ENCODE results near the gene GP2.
A peak's percentile ranks its signal among the peaks of the same experiment; 100 is the strongest.

The GP2 gene

GRCh38 chr16:20363191-20363590, 35.9 kb upstream of the GP2 start:
- Histone ChIP-seq H3K4me2 (no peak overlapping the region), H4K20me1 (ENCODE audit: insufficient read depth) (no peaks in the 10 kb centered on the region), H3K79me2 (ENCODE audit: insufficient read depth, low read depth) (no peaks in the 10 kb centered on the region), H3K27me3 (ENCODE audit: insufficient read depth, low read depth) (no peaks in the 10 kb centered on the region), H3K27ac (no peak overlapping the region), H3K4me1 (ENCODE audit: low read depth, poor library complexity, severe bottlenecking) (no peaks in the 10 kb centered on the region), H3K4me3 (IDR thresholded peaks at IDR 0.05; ENCODE audit: insufficient read depth, low read depth, low read length) (no peak overlapping the region), H3K9ac (no peak overlapping the region), H2AFZ (ENCODE audit: low read depth) (no peak overlapping the region), H3K36me3 (ENCODE audit: insufficient read depth) (no peaks in the 10 kb centered on the region)
- no peak for TF ChIP-seq CTCF (conservative IDR thresholded peaks at IDR 0.05; ENCODE audit: low read depth, low read length)

- Histone ChIP-seq H3K79me2 (ENCODE audit: insufficient read depth, low read depth) (no peaks in the 10 kb centered on the region), H3K4me1 (ENCODE audit: low read depth, poor library complexity, severe bottlenecking) (no peaks in the 10 kb centered on the region), H4K20me1 (ENCODE audit: insufficient read depth) (no peaks in the 10 kb centered on the region), H3K27ac (no peak overlapping the region), H3K4me3 (IDR thresholded peaks at IDR 0.05; ENCODE audit: insufficient read depth, low read depth, low read length) (no peak overlapping the region), H2AFZ (ENCODE audit: low read depth) (no peak overlapping the region), H3K9ac (no peak overlapping the region), H3K36me3 (ENCODE audit: insufficient read depth) (no peaks in the 10 kb centered on the region), H3K4me2 (no peak overlapping the region), H3K27me3 (ENCODE audit: insufficient read depth, low read depth) (no peaks in the 10 kb centered on the region)
- TF ChIP-seq CTCF (conservative IDR thresholded peaks at IDR 0.05; ENCODE audit: low read depth, low read length): peak; percentile 39; the same call in 1 of the 2 replicates
Observed at GRCh38 chr16:20359997-20360396, 32.7 kb upstream of the GP2 start.

- Histone ChIP-seq H3K79me2 (ENCODE audit: insufficient read depth, low read depth) (no peaks in the 10 kb centered on the region), H2AFZ (ENCODE audit: low read depth) (no peak overlapping the region), H3K9ac (no peak overlapping the region), H3K27ac (no peak overlapping the region), H3K4me2 (no peak overlapping the region), H3K4me1 (ENCODE audit: low read depth, poor library complexity, severe bottlenecking) (no peaks in the 10 kb centered on the region), H4K20me1 (ENCODE audit: insufficient read depth) (no peaks in the 10 kb centered on the region), H3K27me3 (ENCODE audit: insufficient read depth, low read depth) (no peaks in the 10 kb centered on the region), H3K4me3 (IDR thresholded peaks at IDR 0.05; ENCODE audit: insufficient read depth, low read depth, low read length) (no peak overlapping the region), H3K36me3 (ENCODE audit: insufficient read depth) (no peaks in the 10 kb centered on the region)
- no peak for TF ChIP-seq CTCF (conservative IDR thresholded peaks at IDR 0.05; ENCODE audit: low read depth, low read length)
Observed at GRCh38 chr16:20355114-20355782, 27.9 kb upstream of the GP2 start.

GRCh38 chr16:20353379-20353778, 26.1 kb upstream of the GP2 start:
- no peak for TF ChIP-seq CTCF (conservative IDR thresholded peaks at IDR 0.05; ENCODE audit: low read depth, low read length)
- Histone ChIP-seq H4K20me1 (ENCODE audit: insufficient read depth) (no peaks in the 10 kb centered on the region), H3K36me3 (ENCODE audit: insufficient read depth) (no peaks in the 10 kb centered on the region), H3K4me1 (ENCODE audit: low read depth, poor library complexity, severe bottlenecking) (no peaks in the 10 kb centered on the region), H3K27me3 (ENCODE audit: insufficient read depth, low read depth) (no peaks in the 10 kb centered on the region), H2AFZ (ENCODE audit: low read depth) (no peak overlapping the region), H3K27ac (no peak overlapping the region), H3K4me2 (no peak overlapping the region), H3K79me2 (ENCODE audit: insufficient read depth, low read depth) (no peaks in the 10 kb centered on the region), H3K9ac (no peak overlapping the region), H3K4me3 (IDR thresholded peaks at IDR 0.05; ENCODE audit: insufficient read depth, low read depth, low read length) (no peak overlapping the region)
